HCT116 (cell line): ENCODE data around the gene RNU1-2. TPM values are rescaled to one million over a fixed set of nuclear protein-coding genes. Genes with fewer than 3 reads are reported as not detected.

Experiments used
- microRNA-seq: library from miRNA; unstranded; fragments of <30 nt; microRNA quantifications from one replicate; pipeline ENCODE4, GENCODE V29; 2016; ENCODE audit warnings: borderline number of aligned reads
- total RNA-seq: library from RNA; stranded (reverse); gene quantifications from one replicate; pipeline ENCODE4 v1.2.1, GENCODE V29; 2021; ENCODE audit not compliant: unreplicated experiment

RNU1-2 gene
- total RNA-seq, 1 experiment from 2014 or later, result 1,685 TPM

Small RNA genes within 50 kb of the gene (microRNA-seq; reads per million reads assigned to microRNA genes)
- not detected for gene MIR3675

Other genes with a start within 250 kb of the RNU1-2 start
- gene RNU1-3, start 229.0 kb upstream of the RNU1-2 start, total RNA-seq, result 1,685 TPM
- 1,685 TPM for gene RNU1-4, start 155.5 kb upstream of the RNU1-2 start, total RNA-seq
- 30.1 TPM for gene CROCC, start 26.0 kb downstream of the RNU1-2 start, total RNA-seq
- gene MFAP2, start 84.6 kb downstream of the RNU1-2 start, total RNA-seq, result 63.1 TPM
- 60.5 TPM for gene ATP13A2, start 115.9 kb downstream of the RNU1-2 start, total RNA-seq
- 159 TPM for gene SDHB, start 158.1 kb downstream of the RNU1-2 start, total RNA-seq
- gene PADI2, start 223.5 kb downstream of the RNU1-2 start, total RNA-seq, result 2.7 TPM